Stimulated activated CD8-positive, alpha-beta memory T cell treated with anti-CD3 and anti-CD28 coated beads, Interleukin-7, amount 100 ng/mL, for 48 hours (primary cell): ENCODE data around the gene POSTN.

Source experiments
- DNase-seq, 2 donors: peaks; one replicate each; pipeline ENCODE4 v3.0.0-alpha.2; 2020; ENCODE audit warnings: low read depth in 1 of 2; ENCODE audit errors: extremely low read depth in 1 of 2

Gene POSTN

DNA sequence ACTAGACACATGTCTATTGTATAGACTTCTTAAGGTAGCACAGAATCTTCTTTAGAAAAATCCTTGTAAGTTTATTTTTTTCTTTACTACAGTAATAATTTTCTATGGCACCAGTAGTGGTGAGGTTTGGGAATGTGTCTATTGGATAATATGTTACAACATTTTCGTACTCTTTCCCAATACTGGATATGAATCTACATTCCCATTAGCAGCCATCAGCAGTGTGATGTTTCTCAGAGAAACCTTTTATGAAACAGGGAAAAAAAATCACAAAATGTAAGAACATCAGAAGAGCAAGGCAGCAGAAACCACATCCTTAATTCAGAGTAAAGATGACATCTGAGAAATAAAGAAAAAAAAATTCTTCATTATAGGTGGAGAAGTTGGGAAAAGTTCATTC, 83.3 kb downstream of the POSTN start:
- DNase-seq = no peak
